ENCODE data around the gene TAOK1.

TAOK1 gene

GRCh38 chr17:29379084-29379991 lies 10.8 kb upstream of the TAOK1 start:
- peak in 3 of 4 experiments; percentile 16 to 36 (median 21) for DNase-seq

- DNase-seq = no peak
Measured at GRCh38 chr17:29383686-29384085, 6.5 kb upstream of the TAOK1 start.

GRCh38 chr17:29384901-29385300 lies 5.3 kb upstream of the TAOK1 start:
- DNase-seq = no peak

- no peak for DNase-seq
Measured at GRCh38 chr17:29386760-29387159, 3.4 kb upstream of the TAOK1 start.

- no peak for DNase-seq
Measured at GRCh38 chr17:29388937-29389336, 1.2 kb upstream of the TAOK1 start.

- DNase-seq = peak; percentile 46 to 73 (median 68)
Measured at GRCh38 chr17:29390851-29391631, 878 bp downstream of the TAOK1 start.

GRCh38 chr17:29393436-29393835 lies 3.3 kb downstream of the TAOK1 start:
- peak; percentile 15 to 71 (median 46) for DNase-seq

- DNase-seq = no peak
Measured at GRCh38 chr17:29394761-29395160, 4.6 kb downstream of the TAOK1 start.

- no peak for DNase-seq
Measured at GRCh38 chr17:29396066-29396465, 5.9 kb downstream of the TAOK1 start.

GRCh38 chr17:29399634-29400033 lies 9.5 kb downstream of the TAOK1 start:
- no peak for DNase-seq

GRCh38 chr17:29400818-29401217 lies 10.7 kb downstream of the TAOK1 start:
- no peak for DNase-seq

GRCh38 chr17:29401258-29401657 lies 11.1 kb downstream of the TAOK1 start:
- DNase-seq = peak; percentile 58 to 83 (median 76)

- no peak for DNase-seq
Measured at GRCh38 chr17:29407856-29408255, 17.7 kb downstream of the TAOK1 start.

GRCh38 chr17:29409963-29410362 lies 19.8 kb downstream of the TAOK1 start:
- no peak for DNase-seq

GRCh38 chr17:29412780-29413565 lies 22.8 kb downstream of the TAOK1 start:
- DNase-seq = peak; percentile 26 to 86 (median 64)

GRCh38 chr17:29420128-29420527 lies 30.0 kb downstream of the TAOK1 start:
- DNase-seq = no peak

- no peak for DNase-seq
Measured at GRCh38 chr17:29430275-29430674, 40.1 kb downstream of the TAOK1 start.

- peak; percentile 56 to 74 (median 69) for DNase-seq
Measured at GRCh38 chr17:29433541-29433940, 43.4 kb downstream of the TAOK1 start.

- DNase-seq = no peak
Measured at GRCh38 chr17:29434550-29434949, 44.4 kb downstream of the TAOK1 start.

- no peak for DNase-seq
Measured at GRCh38 chr17:29442451-29442850, 52.3 kb downstream of the TAOK1 start.

- no peak for DNase-seq
Measured at GRCh38 chr17:29443041-29443739, 53.0 kb downstream of the TAOK1 start.

GRCh38 chr17:29444589-29444988 lies 54.4 kb downstream of the TAOK1 start:
- DNase-seq = peak in 1 of 4 experiments; percentile 3
